Right lobe of liver (tissue), 6 donors: ENCODE data around the gene EVL. TPM values are rescaled to one million over a fixed set of nuclear protein-coding genes. Genes with fewer than 3 reads are reported as not detected.
A peak's percentile ranks its signal among the peaks of the same experiment; 100 is the strongest.

Source experiments
- ATAC-seq, 4 donors: fragments of 200-7000 bp; cut with Tn5 transposase; one replicate each; pipeline ENCODE4 v1.9.1; 2020; ENCODE audit warnings: mild to moderate bottlenecking in 4 of 4, moderate library complexity in 4 of 4
- DNase-seq, 3 donors: peaks; one replicate each; pipeline ENCODE4 v3.0.0-alpha.2; 2020
- H3K27ac ChIP-seq, 3 donors: fragments of 200-600 bp; one replicate each; pipeline ENCODE4 v1.8.0; 2022
- H3K27me3 ChIP-seq, 2 donors: fragments of 200-600 bp; one replicate each; pipeline ENCODE4 v1.8.0; 2022
- H3K36me3 ChIP-seq, 4 donors: fragments of 200-600 bp; sonication (generic) in 1 of 4; one replicate each; pipeline versions ENCODE4 v1.5.1 to v1.8.0; 2017 to 2022; ENCODE audit warnings: control low read depth in 1 of 4
- H3K4me1 ChIP-seq, 4 donors: fragments of 200-600 bp; sonication (generic) in 1 of 4; one replicate each; pipeline versions ENCODE4 v1.5.1 to v1.8.0; 2017 to 2022; ENCODE audit warnings: control low read depth in 1 of 4
- H3K4me3 ChIP-seq, 3 donors: fragments of 200-600 bp; one replicate each; pipeline ENCODE4 v1.8.0; 2022
- H3K9me3 ChIP-seq, 4 donors: fragments of 200-600 bp; sonication (generic) in 1 of 4; one replicate each; pipeline versions ENCODE4 v1.5.1 to v1.8.0; 2017 to 2022; ENCODE audit warnings: control low read depth in 1 of 4
- CTCF ChIP-seq, 4 donors: fragments of 200-600 bp in 3 of 4; fragments of 450-650 bp in 1 of 4; IDR thresholded peaks; one replicate each; pipeline versions ENCODE4 v1.5.1 to v1.8.0; 2016 to 2022; ENCODE audit warnings: antibody characterized with exemption in 4 of 4, mild to moderate bottlenecking in 2 of 4
- POLR2A ChIP-seq: fragments of 450-650 bp; IDR thresholded peaks from one replicate; pipeline ENCODE4 v1.6.1; 2017; ENCODE audit warnings: antibody characterized with exemption, mild to moderate bottlenecking
- WGBS: methylation state at CpG from one replicate; pipeline ENCODE4 v1.1.6; 2018; ENCODE audit warnings: low coverage, low lambda C conversion rate; ENCODE audit not compliant: insufficient coverage; ENCODE audit errors: missing lambda C conversion rate; 5-methylcytosine and 5-hydroxymethylcytosine counted together
- intact Hi-C, 2 donors: fragments of 100-400 bp; cut with DNase I; formaldehyde crosslinking; loops; one replicate each; pipeline versions ENCODE4 v1.11.2 to v1.14.1; 2022
- total RNA-seq, 6 experiments: library from RNA; depleted of rRNA in 2 of 6; stranded (reverse); fragments of >200 nt in 2 of 6; fragmentation: NEBNext Ultra II Directional in 3 of 6; extraction: Animal tissue kit (Norgen Biotek cat#: 25700) in 3 of 6; gene quantifications; one replicate each; pipeline versions ENCODE4 v1.1.0 to v1.2.4, GENCODE V29; 2016 to 2023
- donor health status: DM: no; HTN: yes; CAD: no.
- donor health status: DM: no; HTN: no; CAD: no.
- donor health status: DM: no; HTN: no; CAD: no.
- donor health status: DM: no; HTN: yes; CAD: no.
- donor health status: DM: no; HTN: yes; CAD: no.

Gene EVL
- total RNA-seq, 6 experiments from 2014 or later = 23.6 to 162 (median 68.4) TPM

- Histone ChIP-seq H3K36me3 (no peaks in the 10 kb centered on the region), H3K4me3 (peak overlapping the region in 1 of 3 donors; percentile 45), H3K27ac (no peak overlapping the region), H3K9me3 (no peaks in the 10 kb centered on the region), H3K4me1 (peaks cover 0 to 17% (median 0%) of the 10 kb centered on the region in 4 donors), H3K27me3 (peaks cover 0 to 4% of the 10 kb centered on the region in 2 donors)
- intact Hi-C loops = no loop called here
- ATAC-seq (no peak), DNase-seq (no peak)
- TF ChIP-seq CTCF (IDR thresholded peaks at IDR 0.05) (no peak), POLR2A (no peak)
- WGBS = 23% methylated on average over 17 of the region's 32 CpGs
Observed at GRCh38 chr14:100158566-100159093, 93.4 kb downstream of the EVL start.

GRCh38 chr14:100159094-100159864 is 94.1 kb downstream of the EVL start, which contains the start of gene DEGS2:
Gene DEGS2 (minus strand): TSS chr14:100159645. CDS start chr14:100159587, 58 bp downstream.
- Histone ChIP-seq H3K4me1 (peaks cover 0 to 17% (median 0%) of the 10 kb centered on the region in 4 donors), H3K9me3 (no peaks in the 10 kb centered on the region), H3K27ac (no peak within 1 kb of the TSS), H3K36me3 (no peaks in the 10 kb centered on the region), H3K4me3 (peak within 1 kb of the TSS; percentile 28 to 45 (median 30)), H3K27me3 (peaks cover 0 to 4% of the 10 kb centered on the region in 2 donors)
- WGBS = no CpG with 5 or more reads among the region's 94 CpGs
- ATAC-seq (peak; percentile 66 to 76 (median 72)), DNase-seq (peak in 2 of 3 donors; percentile 57 to 60)
- no peak for TF ChIP-seq CTCF (IDR thresholded peaks at IDR 0.05)
- TF ChIP-seq POLR2A = no peak
- intact Hi-C loops = no loop called here

- intact Hi-C loops = no loop called here
- DNase-seq (no peak), ATAC-seq (peak in 1 of 4 donors; percentile 4)
- H3K4me3 ChIP-seq = peak overlapping the region; percentile 28 to 45 (median 30)
- H3K4me1 ChIP-seq = peaks cover 0 to 17% (median 0%) of the 10 kb centered on the region in 4 donors
- peaks cover 0 to 4% of the 10 kb centered on the region in 2 donors for H3K27me3 ChIP-seq
- TF ChIP-seq CTCF (IDR thresholded peaks at IDR 0.05) = no peak
- TF ChIP-seq POLR2A = no peak
- H3K36me3 ChIP-seq = no peaks in the 10 kb centered on the region
- no peak overlapping the region for H3K27ac ChIP-seq
- WGBS = 21% methylated on average over 8 of the region's 39 CpGs
- H3K9me3 ChIP-seq = no peaks in the 10 kb centered on the region
Observed at GRCh38 chr14:100159865-100160533, 94.8 kb downstream of the EVL start.

GRCh38 chr14:100160534-100160916 is 95.3 kb downstream of the EVL start:
- intact Hi-C loops = no loop called here
- 80% methylated on average over 1 of the region's 7 CpGs for WGBS
- ATAC-seq (no peak), DNase-seq (no peak)
- H3K27me3 ChIP-seq = peaks cover 0 to 4% of the 10 kb centered on the region in 2 donors
- no peaks in the 10 kb centered on the region for H3K36me3 ChIP-seq
- TF ChIP-seq POLR2A (no peak), CTCF (IDR thresholded peaks at IDR 0.05) (no peak)
- no peak overlapping the region for H3K27ac ChIP-seq
- H3K9me3 ChIP-seq = no peaks in the 10 kb centered on the region
- H3K4me3 ChIP-seq = no peak overlapping the region
- H3K4me1 ChIP-seq = peaks cover 0 to 17% (median 0%) of the 10 kb centered on the region in 4 donors
